Left lung (tissue), 10 donors: ENCODE measurements around the gene YDJC. TPM values are rescaled to one million over a fixed set of nuclear protein-coding genes. Genes with fewer than 3 reads are reported as not detected.

Source experiments
- ATAC-seq: fragments of 200-7000 bp; cut with Tn5 transposase; one replicate; pipeline ENCODE4 v1.9.1; 2020; ENCODE audit warnings: moderate library complexity
- DNase-seq, 4 donors: peaks; one replicate each; pipeline ENCODE4 v3.0.0-alpha.2; 2013 to 2020
- H3K27ac ChIP-seq, 2 donors: fragments of 200-600 bp; sonication (generic) in 1 of 2; one replicate each; pipeline versions ENCODE4 v1.5.0 to v1.8.0; 2020 to 2021
- H3K27me3 ChIP-seq, 2 donors: fragments of 200-600 bp; sonication (generic) in 1 of 2; one replicate each; pipeline versions ENCODE4 v1.5.0 to v1.8.0; 2020 to 2021
- H3K36me3 ChIP-seq, 2 donors: fragments of 200-600 bp; sonication (generic) in 1 of 2; one replicate each; pipeline versions ENCODE4 v1.5.0 to v1.8.0; 2020 to 2021
- H3K4me1 ChIP-seq, 2 donors: fragments of 200-600 bp; one replicate each; pipeline ENCODE4 v1.8.0; 2021
- H3K4me3 ChIP-seq, 2 donors: fragments of 200-600 bp; sonication (generic) in 1 of 2; one replicate each; pipeline versions ENCODE4 v1.5.0 to v1.8.0; 2020 to 2021; ENCODE audit warnings: mild to moderate bottlenecking in 1 of 2
- H3K9me3 ChIP-seq, 2 donors: fragments of 200-600 bp; sonication (generic) in 1 of 2; one replicate each; pipeline versions ENCODE4 v1.5.0 to v1.8.0; 2020 to 2021
- CTCF ChIP-seq, 2 donors: fragments of 200-600 bp; sonication (generic) in 1 of 2; IDR thresholded peaks; one replicate each; pipeline versions ENCODE4 v1.5.0 to v1.8.0; 2021; ENCODE audit warnings: antibody characterized with exemption in 2 of 2
- intact Hi-C, 2 donors: fragments of 100-400 bp; cut with DNase I; formaldehyde crosslinking; loops; one replicate each; pipeline versions ENCODE4 v1.11.2 to v1.14.2; 2022
- polyA plus RNA-seq, 6 donors: library from polyadenylated mRNA; unstranded; fragments of 120-200 nt; gene quantifications; one replicate each; pipeline ENCODE4 v1.2.1, GENCODE V29; 2013; ENCODE audit not compliant: insufficient read length in 6 of 6
- total RNA-seq, 2 donors: library from RNA; stranded (reverse); fragmentation: NEBNext Ultra II Directional; extraction: Animal tissue kit (Norgen Biotek cat#: 25700); gene quantifications; one replicate each; pipeline ENCODE4 v1.2.1, GENCODE V29; 2021
- donor health status: DM: no; HTN: yes; CAD: no.
- donor health status: DM: no; HTN: no; CAD: no.

YDJC gene
- total and polyA plus RNA-seq, 8 donors = 6.2 to 17.2 (median 10.6) TPM

- Histone ChIP-seq H3K27ac (no peak overlapping the region), H3K4me1 (peaks cover 9 to 24% of the 10 kb centered on the region in 2 donors), H3K4me3 (no peak overlapping the region), H3K36me3 (peaks cover 0 to 56% of the 10 kb centered on the region in 2 donors), H3K27me3 (no peaks in the 10 kb centered on the region), H3K9me3 (no peaks in the 10 kb centered on the region)
- ATAC-seq (no peak), DNase-seq (no peak)
- TF ChIP-seq CTCF (IDR thresholded peaks at IDR 0.05) = no peak
- intact Hi-C loops = no loop called here
These were observed 34.9 kb downstream of the YDJC start for GRCh38 chr22:21594865-21595452.

- Histone ChIP-seq H3K4me1 (peaks cover 6 to 37% of the 10 kb centered on the region in 2 donors), H3K27ac (no peak overlapping the region), H3K27me3 (no peaks in the 10 kb centered on the region), H3K4me3 (no peak overlapping the region), H3K9me3 (no peaks in the 10 kb centered on the region), H3K36me3 (peaks cover 0 to 49% of the 10 kb centered on the region in 2 donors)
- no peak for TF ChIP-seq CTCF (IDR thresholded peaks at IDR 0.05)
- ATAC-seq = no peak
- DNase-seq = no peak
- intact Hi-C loops = no loop called here
These were observed 36.2 kb downstream of the YDJC start for GRCh38 chr22:21593406-21594232.

- Histone ChIP-seq H3K9me3 (no peaks in the 10 kb centered on the region), H3K27ac (no peak overlapping the region), H3K27me3 (no peaks in the 10 kb centered on the region), H3K4me1 (peaks cover 14 to 49% of the 10 kb centered on the region in 2 donors), H3K36me3 (peaks cover 0 to 48% of the 10 kb centered on the region in 2 donors), H3K4me3 (no peak overlapping the region)
- intact Hi-C loops = no loop called here
- DNase-seq (no peak), ATAC-seq (no peak)
- no peak for TF ChIP-seq CTCF (IDR thresholded peaks at IDR 0.05)
These were observed 37.4 kb downstream of the YDJC start for GRCh38 chr22:21592422-21592821.

- ATAC-seq = peak; percentile 94
- peaks cover 0 to 45% of the 10 kb centered on the region in 2 donors for H3K36me3 ChIP-seq
- TF ChIP-seq CTCF (IDR thresholded peaks at IDR 0.05) = no peak
- no peak overlapping the region for H3K4me3 ChIP-seq
- no peaks in the 10 kb centered on the region for H3K9me3 ChIP-seq
- peaks cover 14 to 56% of the 10 kb centered on the region in 2 donors for H3K4me1 ChIP-seq
- H3K27me3 ChIP-seq = no peaks in the 10 kb centered on the region
- intact Hi-C loops = no loop called here
- no peak overlapping the region for H3K27ac ChIP-seq
- peak in 2 of 4 donors; percentile 55 to 81 for DNase-seq
These were observed 38.1 kb downstream of the YDJC start for GRCh38 chr22:21591695-21592094.
